H1 (cell line): ENCODE data around the gene ZNF584. TPM values are rescaled to one million over a fixed set of nuclear protein-coding genes. Genes with fewer than 3 reads are reported as not detected.

Experiments
- CTCF ChIA-PET: fragments of 300-600 bp; sonication (Branson Sonifier 250); formaldehyde crosslinking; loops from one replicate; lab custom pipeline; 2021; ENCODE audit not compliant: partially characterized antibody; lab: Charles Lee
- POLR2A ChIA-PET: fragments of 300-600 bp; sonication (Branson Sonifier 250); formaldehyde crosslinking; loops from one replicate; lab custom pipeline; 2021; ENCODE audit warnings: inconsistent platforms; ENCODE audit not compliant: partially characterized antibody; lab: Charles Lee
- DNase-seq, 2 experiments: peaks; one replicate each; pipeline versions ENCODE4 v3.0.0 to v3.0.0-alpha.2; 2010 to 2022; ENCODE audit warnings: low spot score in 2 of 2, low read depth in 1 of 2, mixed read lengths in 1 of 2
- FAIRE-seq: peaks from 2 replicates; lab custom pipeline; 2011; peaks lifted over from hg19 to GRCh38; lab: Jason Lieb, UNC
- H2AFZ ChIP-seq: 2 replicates; pipeline ENCODE4 v1.8.1; 2012; ENCODE audit warnings: low read length, inconsistent platforms
- H2AK5ac ChIP-seq: 2 replicates; pipeline ENCODE4 v1.6.1; 2013; ENCODE audit warnings: low read depth, low read length
- H2BK120ac ChIP-seq: replicated peaks from 2 replicates; pipeline ENCODE3; 2013; ENCODE audit warnings: low read depth, low read length, inconsistent platforms
- H2BK12ac ChIP-seq: 2 replicates; pipeline ENCODE4 v1.6.1; 2013; ENCODE audit warnings: low read depth, low read length
- H2BK15ac ChIP-seq: 2 replicates; pipeline ENCODE4 v1.6.1; 2013; ENCODE audit warnings: low read length
- H2BK20ac ChIP-seq: 2 replicates; pipeline ENCODE4 v1.6.1; 2013; ENCODE audit warnings: low read length
- H2BK5ac ChIP-seq: 2 replicates; pipeline ENCODE4 v1.6.1; 2013; ENCODE audit warnings: low read depth, low read length
- H3K14ac ChIP-seq: 2 replicates; pipeline ENCODE4 v1.6.1; 2013; ENCODE audit warnings: inconsistent platforms; ENCODE audit not compliant: insufficient read length
- H3K18ac ChIP-seq: 2 replicates; pipeline ENCODE4 v1.6.1; 2013; ENCODE audit warnings: low read length; ENCODE audit errors: extremely low read depth
- H3K23ac ChIP-seq: 2 replicates; pipeline ENCODE4 v1.6.1; 2013; ENCODE audit warnings: inconsistent platforms; ENCODE audit not compliant: insufficient read length
- H3K23me2 ChIP-seq: 2 replicates; pipeline ENCODE4 v1.6.1; 2013; ENCODE audit warnings: low read depth, low read length
- H3K27ac ChIP-seq: 2 replicates; pipeline ENCODE4 v1.6.1; 2011; ENCODE audit warnings: low read depth, low read length, inconsistent platforms
- H3K27me3 ChIP-seq, 4 experiments: replicated peaks in 1 of 4; 1 replicate in 1 of 4; 2 replicates in 3 of 4; pipeline versions ENCODE4 v1.6.1 to v1.8.1; 2011 to 2013; ENCODE audit warnings: low read length in 3 of 4, mild to moderate bottlenecking in 3 of 4, inconsistent platforms in 2 of 4, mixed read lengths in 2 of 4, moderate library complexity in 1 of 4; ENCODE audit not compliant: control insufficient read depth in 3 of 4, insufficient read depth in 3 of 4; ENCODE audit errors: extremely low read depth in 1 of 4
- H3K36me3 ChIP-seq, 4 experiments: 2 replicates each; pipeline versions ENCODE4 v1.6.1 to v1.8.1; 2011 to 2013; ENCODE audit warnings: mild to moderate bottlenecking in 4 of 4, low read length in 3 of 4, moderate library complexity in 2 of 4, control low read depth in 1 of 4, inconsistent platforms in 1 of 4; ENCODE audit not compliant: insufficient read depth in 4 of 4, control insufficient read depth in 2 of 4
- H3K4ac ChIP-seq: replicated peaks from 2 replicates; pipeline ENCODE3; 2013; ENCODE audit warnings: low read length, low read depth, mixed read lengths, inconsistent platforms; ENCODE audit not compliant: insufficient read length
- H3K4me1 ChIP-seq, 4 experiments: replicated peaks in 1 of 4; 1 replicate in 1 of 4; 2 replicates in 3 of 4; pipeline versions ENCODE4 v1.6.1 to v1.8.1; 2011 to 2013; ENCODE audit warnings: low read length in 3 of 4, inconsistent platforms in 2 of 4, mixed read lengths in 1 of 4; ENCODE audit not compliant: insufficient read depth in 4 of 4, control insufficient read depth in 3 of 4
- H3K4me2 ChIP-seq, 2 experiments: 2 replicates each; pipeline versions ENCODE4 v1.6.1 to v1.8.1; 2011 to 2013; ENCODE audit warnings: low read depth in 2 of 2, low read length in 2 of 2, control low read depth in 1 of 2, inconsistent platforms in 1 of 2, mild to moderate bottlenecking in 1 of 2; ENCODE audit not compliant: insufficient read depth in 1 of 2
- H3K4me3 ChIP-seq, 4 experiments: fragments of 200-600, 300-600 bp in 1 of 4; sonication (generic), shearing (Covaris generic), sonication (Bioruptor Twin) in 1 of 4; 2 replicates each; pipeline versions ENCODE4 v1.5.1 to v1.8.1; 2011 to 2016; ENCODE audit warnings: low read length in 4 of 4, low read depth in 3 of 4, control low read depth in 2 of 4, inconsistent platforms in 2 of 4, mild to moderate bottlenecking in 2 of 4, mixed read lengths in 1 of 4, moderate library complexity in 1 of 4; ENCODE audit not compliant: insufficient read depth in 2 of 4; ENCODE audit errors: extremely low read depth in 1 of 4
- H3K56ac ChIP-seq: replicated peaks from 2 replicates; pipeline ENCODE3; 2013; ENCODE audit warnings: low read depth, mild to moderate bottlenecking, mixed read lengths, low read length, inconsistent platforms; ENCODE audit not compliant: insufficient read length
- H3K79me1 ChIP-seq: 2 replicates; pipeline ENCODE4 v1.6.1; 2013; ENCODE audit warnings: low read depth, low read length, control low read depth
- H3K79me2 ChIP-seq, 2 experiments: 2 replicates each; pipeline versions ENCODE4 v1.6.1 to v1.8.1; 2012 to 2013; ENCODE audit warnings: low read length in 2 of 2, mild to moderate bottlenecking in 2 of 2, inconsistent platforms in 1 of 2; ENCODE audit not compliant: insufficient read depth in 2 of 2, control insufficient read depth in 1 of 2
- H3K9ac ChIP-seq, 4 experiments: replicated peaks in 1 of 4; 1 replicate in 1 of 4; 2 replicates in 3 of 4; pipeline versions ENCODE4 v1.6.1 to v1.8.1; 2011 to 2013; ENCODE audit warnings: low read depth in 3 of 4, low read length in 3 of 4, control low read depth in 2 of 4, mild to moderate bottlenecking in 2 of 4, moderate library complexity in 2 of 4, inconsistent platforms in 1 of 4; ENCODE audit errors: extremely low read depth in 1 of 4
- H3K9me3 ChIP-seq, 2 experiments: 2 replicates each; pipeline versions ENCODE4 v1.6.1 to v1.8.1; 2012 to 2013; ENCODE audit warnings: mild to moderate bottlenecking in 2 of 2, moderate library complexity in 2 of 2, control low read depth in 1 of 2, inconsistent platforms in 1 of 2, low read depth in 1 of 2, low read length in 1 of 2, mixed read lengths in 1 of 2; ENCODE audit not compliant: insufficient read depth in 2 of 2
- H4K20me1 ChIP-seq, 2 experiments: replicated peaks in 1 of 2; 2 replicates each; pipeline versions ENCODE3 to v1.8.1; 2011 to 2013; ENCODE audit warnings: inconsistent platforms in 2 of 2, low read length in 2 of 2, mild to moderate bottlenecking in 1 of 2; ENCODE audit not compliant: insufficient read depth in 2 of 2, control insufficient read depth in 1 of 2
- H4K5ac ChIP-seq: 2 replicates; pipeline ENCODE4 v1.6.1; 2013; ENCODE audit warnings: low read length, low read depth, mixed read lengths, inconsistent platforms; ENCODE audit not compliant: insufficient read length
- H4K8ac ChIP-seq: 2 replicates; pipeline ENCODE4 v1.8.0; 2013; ENCODE audit warnings: mild to moderate bottlenecking, moderate library complexity, low read length, inconsistent platforms; ENCODE audit not compliant: insufficient read depth; ENCODE audit errors: extremely low read depth
- H4K91ac ChIP-seq: replicated peaks from 2 replicates; pipeline ENCODE3; 2013; ENCODE audit warnings: low read length, mixed read lengths, inconsistent platforms; ENCODE audit not compliant: insufficient read length
- BRCA1 ChIP-seq: IDR thresholded peaks from 2 replicates; pipeline ENCODE4 v1.6.1; 2012; ENCODE audit warnings: low read depth, low read length, improper control_type of control experiment
- CBX5 ChIP-seq: fragments of 300-800, 300-1000 bp; sonication (generic); IDR thresholded peaks from 2 replicates; pipeline ENCODE4 v1.7.1; 2016; ENCODE audit warnings: antibody characterized with exemption, low read length, low read depth
- EZH2 ChIP-seq: fragments of 200-600 bp; sonication (generic); IDR thresholded peaks from 2 replicates; pipeline ENCODE4 v1.7.1; 2012; ENCODE audit warnings: low read depth, mild to moderate bottlenecking, moderate library complexity, low read length, inconsistent platforms; ENCODE audit not compliant: severe bottlenecking
- HDAC6 ChIP-seq: IDR thresholded peaks from one replicate; pipeline ENCODE4 v1.7.1; 2012; ENCODE audit warnings: low read depth, mild to moderate bottlenecking, inconsistent platforms, low read length, moderate library complexity
- KDM4A ChIP-seq: IDR thresholded peaks from one replicate; pipeline ENCODE4 v1.7.1; 2012; ENCODE audit warnings: low read depth, mild to moderate bottlenecking, moderate library complexity, low read length, inconsistent platforms; ENCODE audit not compliant: severe bottlenecking
- RFX5 ChIP-seq: IDR thresholded peaks from 2 replicates; pipeline ENCODE4 v1.6.1; 2011; ENCODE audit warnings: low read depth, low read length, improper control_type of control experiment, borderline replicate concordance
- SAP30 ChIP-seq: fragments of 300-600 bp; sonication (generic); IDR thresholded peaks from 2 replicates; pipeline ENCODE4 v1.7.1; 2012; ENCODE audit warnings: low read length, moderate library complexity, mild to moderate bottlenecking, inconsistent platforms; ENCODE audit not compliant: insufficient read depth, insufficient replicate concordance
- SIN3A ChIP-seq, 2 experiments: IDR thresholded peaks in 1 of 2; conservative IDR thresholded peaks in 1 of 2; 2 replicates each; pipeline ENCODE4 v1.6.1; 2011 to 2012; ENCODE audit warnings: low read length in 2 of 2, improper control_type of control experiment in 1 of 2, low read depth in 1 of 2, mild to moderate bottlenecking in 1 of 2
- TAF1 ChIP-seq: IDR thresholded peaks from 2 replicates; pipeline ENCODE4 v1.6.1; 2011; ENCODE audit warnings: mild to moderate bottlenecking, low read depth, low read length
- TCF12 ChIP-seq: IDR thresholded peaks from 2 replicates; pipeline ENCODE4 v1.6.1; 2011; ENCODE audit warnings: low read depth, mild to moderate bottlenecking, low read length
- WGBS, 2 experiments: shearing (Covaris generic) in 1 of 2; methylation state at CpG; one replicate each; pipeline versions ENCODE4 v1.1.6 to v1.1.7; 2013 to 2015; ENCODE audit warnings: low lambda C conversion rate in 2 of 2, mixed read lengths in 2 of 2, inconsistent platforms in 1 of 2, low coverage in 1 of 2, missing lambda C conversion rate in 1 of 2; ENCODE audit not compliant: insufficient replicate concordance in 2 of 2, insufficient coverage in 1 of 2, insufficient read length in 1 of 2; ENCODE audit errors: extremely low coverage in 1 of 2, missing lambda C conversion rate in 1 of 2; 5-methylcytosine and 5-hydroxymethylcytosine counted together
- polyA plus RNA-seq, 7 experiments: library from polyadenylated mRNA; depleted of rRNA in 3 of 7; stranded (reverse) in 5 of 7; unstranded in 2 of 7; fragments of >200 nt in 5 of 7; fragments of 200-250 nt in 2 of 7; gene quantifications; 1 replicate in 5 of 7; 2 replicates in 1 of 7; 4 replicates in 1 of 7; pipeline versions ENCODE4 v1.2.1 to v1.2.3, GENCODE V29; 2011 to 2013; ENCODE audit warnings: missing spikeins in 2 of 7, mixed read lengths in 2 of 7
- total RNA-seq: library from RNA; stranded (reverse); fragmentation: NEBNext Ultra II Directional; extraction: Animal tissue kit (Norgen Biotek cat#: 25700); gene quantifications from 2 replicates; pipeline ENCODE4 v1.2.1, GENCODE V29; 2021
- TF ChIP-seq, protein P1 (sequence below): IDR thresholded peaks from 2 replicates; pipeline ENCODE4 v1.6.1; 2012; ENCODE audit warnings: inconsistent platforms

The ZNF584 gene
- total and polyA plus RNA-seq, 2 of the 8 experiments (the other 6 are each of a cell fraction or from before 2014, with no cell fraction given): 2.5 to 5.2 TPM

DNA sequence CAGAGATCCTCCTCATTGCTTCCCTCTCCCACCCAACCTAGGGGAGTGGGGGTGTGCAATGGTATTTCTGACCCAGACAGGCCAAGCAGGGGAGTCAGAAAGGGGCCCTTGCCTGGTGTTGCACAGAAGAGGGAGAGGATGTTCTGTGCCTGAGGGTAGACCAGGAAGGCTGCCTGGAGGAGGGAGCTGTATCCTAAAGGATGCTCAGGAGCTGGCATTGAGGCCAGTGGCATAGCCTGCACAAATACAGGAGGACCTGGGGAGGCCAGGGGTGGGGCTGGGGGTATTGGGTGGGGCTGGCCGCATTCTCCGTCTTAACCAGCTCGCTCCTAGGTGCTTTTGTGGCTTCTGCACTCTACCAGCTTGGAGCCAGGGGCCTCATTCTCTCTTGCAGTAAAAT lies 8.5 kb upstream of the ZNF584 start:
- no peak overlapping the region for H3K4me3 ChIP-seq
- no peak overlapping the region for H3K4ac ChIP-seq
- H4K91ac ChIP-seq: no peak overlapping the region
- H3K56ac ChIP-seq: no peak overlapping the region
- H3K23me2 ChIP-seq: peaks cover 12% of the 10 kb centered on the region
- H2BK120ac ChIP-seq: no peak overlapping the region
- DNase-seq: no peak
- H4K5ac ChIP-seq: no peak overlapping the region
- no peaks in the 10 kb centered on the region; the same call in 1 of the 2 replicates for H3K79me1 ChIP-seq
- no peak overlapping the region for H3K9ac ChIP-seq
- H2BK15ac ChIP-seq: no peak overlapping the region
- H3K27me3 ChIP-seq: peaks cover 3 to 17% (median 11%) of the 10 kb centered on the region in 4 experiments; a peak in 6 of 7 replicates
- TF ChIP-seq RFX5: no peak
- TF ChIP-seq, protein P1, sequence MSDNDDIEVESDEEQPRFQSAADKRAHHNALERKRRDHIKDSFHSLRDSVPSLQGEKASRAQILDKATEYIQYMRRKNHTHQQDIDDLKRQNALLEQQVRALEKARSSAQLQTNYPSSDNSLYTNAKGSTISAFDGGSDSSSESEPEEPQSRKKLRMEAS: no peak
- TF ChIP-seq HDAC6: no peak
- TF ChIP-seq SIN3A (conservative IDR thresholded peaks at IDR 0.05 in 1 of 2, IDR thresholded peaks at IDR 0.05 in 1 of 2; ENCODE audit: low read depth in 1 of 2, low read length in 2 of 2): no peak
- TF ChIP-seq KDM4A: no peak
- TF ChIP-seq EZH2: no peak
- no peak for TF ChIP-seq CBX5
- TF ChIP-seq TAF1: no peak
- TF ChIP-seq SAP30: no peak
- TF ChIP-seq TCF12: no peak
- TF ChIP-seq BRCA1: no peak
- TF ChIP-seq, all 59 proteins: peak for 0
- no peak for FAIRE-seq
- POLR2A ChIA-PET: interaction anchor here (0.8 to 7.2 kb wide), 5 partner anchors 9 to 120 kb away, joined by 3 to 78 read pairs (median 5); partner anchors contain the start of genes RPS5, ZNF584 and ZNF837
- H3K9me3 ChIP-seq: no peaks in the 10 kb centered on the region
- H2BK5ac ChIP-seq: no peak overlapping the region
- H3K23ac ChIP-seq: no peak overlapping the region
- no peaks in the 10 kb centered on the region for H3K79me2 ChIP-seq
- H3K14ac ChIP-seq: no peak overlapping the region
- peak overlapping the region in 1 of 2 experiments; percentile 50; a peak in 1 of 4 replicates for H3K4me2 ChIP-seq
- no peak overlapping the region for H2BK20ac ChIP-seq
- no peak overlapping the region for H2BK12ac ChIP-seq
- H4K20me1 ChIP-seq: peaks cover 0 to 3% of the 10 kb centered on the region in 2 experiments
- no peak overlapping the region for H3K18ac ChIP-seq
- no peak overlapping the region for H2AK5ac ChIP-seq
- H3K4me1 ChIP-seq: peaks cover 0 to 27% (median 17%) of the 10 kb centered on the region in 4 experiments; a peak in 5 of 7 replicates
- peaks cover 0 to under 1% (median under 1%) of the 10 kb centered on the region in 4 experiments; a peak in 3 of 8 replicates for H3K36me3 ChIP-seq
- WGBS, 2 experiments: 100% methylated on average over 1 of the region's 3 CpGs; no CpG with 5 or more reads in 1 of the 2 experiments
- CTCF ChIA-PET: interaction anchor here (1.7 to 2.8 kb wide), 2 partner anchors 38 to 120 kb away, joined by 4 to 7 read pairs; partner anchors contain the start of genes ZBTB45 and ZNF497
- no peak overlapping the region for H3K27ac ChIP-seq
- no peak overlapping the region for H4K8ac ChIP-seq
- no peak overlapping the region for H2AFZ ChIP-seq
